ENCODE data around the gene GNLY.

DNA sequence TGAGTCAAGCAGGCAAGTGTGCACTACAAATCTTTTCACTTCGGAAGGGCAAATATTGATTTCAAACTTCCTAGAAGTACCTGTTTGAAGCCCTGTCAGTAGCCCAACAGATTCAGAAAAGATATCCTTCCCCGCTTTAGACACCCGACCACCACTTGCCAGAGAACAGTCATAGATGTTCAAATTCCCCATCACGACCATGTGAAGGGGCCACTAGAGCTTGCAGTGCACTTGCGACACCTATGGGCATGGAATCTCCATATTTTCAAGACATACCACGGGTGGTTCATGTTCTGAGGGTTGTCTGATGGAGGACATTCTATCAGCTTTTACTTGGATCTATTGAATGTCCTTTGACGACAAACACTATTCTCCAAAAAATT is 23.8 kb downstream of the GNLY start:
- no peak for TF ChIP-seq POLR2A (IDR thresholded peaks at IDR 0.05)
- TF ChIP-seq, protein P1, sequence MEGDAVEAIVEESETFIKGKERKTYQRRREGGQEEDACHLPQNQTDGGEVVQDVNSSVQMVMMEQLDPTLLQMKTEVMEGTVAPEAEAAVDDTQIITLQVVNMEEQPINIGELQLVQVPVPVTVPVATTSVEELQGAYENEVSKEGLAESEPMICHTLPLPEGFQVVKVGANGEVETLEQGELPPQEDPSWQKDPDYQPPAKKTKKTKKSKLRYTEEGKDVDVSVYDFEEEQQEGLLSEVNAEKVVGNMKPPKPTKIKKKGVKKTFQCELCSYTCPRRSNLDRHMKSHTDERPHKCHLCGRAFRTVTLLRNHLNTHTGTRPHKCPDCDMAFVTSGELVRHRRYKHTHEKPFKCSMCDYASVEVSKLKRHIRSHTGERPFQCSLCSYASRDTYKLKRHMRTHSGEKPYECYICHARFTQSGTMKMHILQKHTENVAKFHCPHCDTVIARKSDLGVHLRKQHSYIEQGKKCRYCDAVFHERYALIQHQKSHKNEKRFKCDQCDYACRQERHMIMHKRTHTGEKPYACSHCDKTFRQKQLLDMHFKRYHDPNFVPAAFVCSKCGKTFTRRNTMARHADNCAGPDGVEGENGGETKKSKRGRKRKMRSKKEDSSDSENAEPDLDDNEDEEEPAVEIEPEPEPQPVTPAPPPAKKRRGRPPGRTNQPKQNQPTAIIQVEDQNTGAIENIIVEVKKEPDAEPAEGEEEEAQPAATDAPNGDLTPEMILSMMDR (IDR thresholded peaks at IDR 0.05): no peak

All from vagina (tissue), 2 donors.